Fibroblast of mammary gland (primary cell): ENCODE results near the gene MBD3L5.
"Not testable (repeated sequence)": the region's sequence is repeated elsewhere in the genome, so short reads cannot be mapped to it uniquely, and the experiment has no call there.

Source experiments
- DNase-seq: peaks from one replicate; pipeline ENCODE4 v3.0.0-alpha.2; 2010; ENCODE audit warnings: low read depth
- H3K4me3 ChIP-seq: 2 replicates; pipeline ENCODE4 v1.5.1; 2011; ENCODE audit warnings: low read depth, mild to moderate bottlenecking, low read length, moderate library complexity; ENCODE audit not compliant: control insufficient read depth
- TF ChIP-seq, protein P1 (sequence below): conservative IDR thresholded peaks from 2 replicates; pipeline ENCODE4 v1.5.1; 2011; ENCODE audit warnings: low read depth, low read length, inconsistent platforms; ENCODE audit not compliant: control insufficient read depth, insufficient read depth

The MBD3L5 gene

DNA sequence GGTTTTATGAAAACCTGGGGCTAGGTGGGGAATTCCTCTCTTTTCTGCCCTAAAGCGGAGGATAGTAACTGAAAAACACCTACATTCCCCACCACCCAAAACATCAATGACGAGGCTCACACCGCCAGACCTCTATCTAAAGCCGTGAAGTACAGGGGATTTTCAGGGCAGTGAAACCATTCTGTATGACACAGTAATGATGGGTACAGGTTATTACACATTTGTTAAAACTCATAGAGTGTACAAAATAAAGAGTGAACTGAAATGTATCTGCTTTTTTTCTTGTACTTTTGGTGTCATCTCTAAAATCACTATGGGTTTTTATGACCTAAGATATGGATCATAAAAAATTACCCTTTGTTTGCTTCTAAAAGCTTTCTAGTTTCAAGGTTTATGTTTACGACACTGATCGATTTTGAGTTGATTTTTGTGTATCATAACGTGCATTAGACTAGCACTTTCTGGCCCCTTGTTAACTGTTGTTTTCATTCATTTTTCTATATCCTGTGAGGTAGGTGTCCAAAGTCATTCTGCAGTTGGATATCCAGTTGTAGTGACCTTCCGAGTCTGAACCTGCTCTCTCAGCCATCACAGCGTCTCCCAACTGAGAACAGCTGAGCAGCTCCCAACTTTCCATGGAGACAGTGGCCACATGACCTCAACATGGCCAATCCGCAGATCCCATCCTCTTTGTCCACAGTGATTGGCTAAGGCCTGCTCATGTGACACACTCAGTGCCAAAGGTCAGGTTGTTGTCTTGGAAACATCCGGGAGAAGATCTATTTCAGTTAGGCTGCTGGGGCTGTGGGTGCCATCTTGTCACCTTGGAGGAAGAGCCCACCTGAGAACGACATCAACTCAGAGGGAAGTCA lies 19.4 kb upstream of the MBD3L5 start:
- TF ChIP-seq, protein P1, sequence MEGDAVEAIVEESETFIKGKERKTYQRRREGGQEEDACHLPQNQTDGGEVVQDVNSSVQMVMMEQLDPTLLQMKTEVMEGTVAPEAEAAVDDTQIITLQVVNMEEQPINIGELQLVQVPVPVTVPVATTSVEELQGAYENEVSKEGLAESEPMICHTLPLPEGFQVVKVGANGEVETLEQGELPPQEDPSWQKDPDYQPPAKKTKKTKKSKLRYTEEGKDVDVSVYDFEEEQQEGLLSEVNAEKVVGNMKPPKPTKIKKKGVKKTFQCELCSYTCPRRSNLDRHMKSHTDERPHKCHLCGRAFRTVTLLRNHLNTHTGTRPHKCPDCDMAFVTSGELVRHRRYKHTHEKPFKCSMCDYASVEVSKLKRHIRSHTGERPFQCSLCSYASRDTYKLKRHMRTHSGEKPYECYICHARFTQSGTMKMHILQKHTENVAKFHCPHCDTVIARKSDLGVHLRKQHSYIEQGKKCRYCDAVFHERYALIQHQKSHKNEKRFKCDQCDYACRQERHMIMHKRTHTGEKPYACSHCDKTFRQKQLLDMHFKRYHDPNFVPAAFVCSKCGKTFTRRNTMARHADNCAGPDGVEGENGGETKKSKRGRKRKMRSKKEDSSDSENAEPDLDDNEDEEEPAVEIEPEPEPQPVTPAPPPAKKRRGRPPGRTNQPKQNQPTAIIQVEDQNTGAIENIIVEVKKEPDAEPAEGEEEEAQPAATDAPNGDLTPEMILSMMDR: no peak
- no peak overlapping the region for H3K4me3 ChIP-seq
- no peak for DNase-seq

DNA sequence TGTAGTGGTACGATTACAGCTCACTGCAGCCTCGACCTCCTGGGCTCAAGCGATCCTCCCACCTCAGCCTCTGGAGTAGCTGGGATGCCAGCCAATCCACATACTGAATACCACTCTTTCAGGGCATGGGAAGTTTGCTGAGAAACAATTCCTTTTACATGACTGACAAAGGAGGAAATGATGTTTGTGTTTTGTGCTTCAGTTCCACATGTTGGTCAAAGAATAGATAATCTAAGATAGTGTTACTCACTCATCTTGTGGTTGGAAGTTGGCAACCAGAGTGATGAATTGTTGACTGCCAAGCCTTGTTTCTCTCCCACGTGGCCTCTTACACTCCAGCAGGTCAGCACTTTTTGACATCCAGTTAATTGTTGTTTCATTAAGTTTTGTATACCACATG lies 16.7 kb upstream of the MBD3L5 start:
- TF ChIP-seq, protein P1: no peak
- peak; percentile 27 for DNase-seq

DNA sequence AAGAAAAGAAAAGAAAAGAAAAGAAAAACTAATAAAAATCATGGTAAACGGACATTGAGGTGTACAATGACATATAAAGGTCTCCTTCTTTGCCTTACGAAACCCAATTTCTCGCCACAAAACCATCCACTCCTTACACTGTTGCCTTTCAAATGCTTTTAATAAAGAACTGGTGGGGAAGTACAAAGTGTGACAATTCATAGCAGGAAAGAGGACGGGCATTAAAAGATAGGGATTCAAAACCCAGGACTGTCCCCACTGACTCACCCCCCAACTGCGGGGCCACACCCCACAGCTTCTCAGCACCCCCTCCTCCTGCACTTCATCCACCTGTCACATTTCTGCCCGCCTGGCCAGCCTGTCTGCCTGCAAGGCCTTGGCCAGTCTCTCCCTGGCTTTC lies 11.6 kb upstream of the MBD3L5 start:
- H3K4me3 ChIP-seq: no peak overlapping the region
- TF ChIP-seq, protein P1: no peak
- DNase-seq: no peak

More for the DNA sequence above, 16.7 kb upstream of the MBD3L5 start:
- H3K4me3 ChIP-seq: no peak overlapping the region

DNA sequence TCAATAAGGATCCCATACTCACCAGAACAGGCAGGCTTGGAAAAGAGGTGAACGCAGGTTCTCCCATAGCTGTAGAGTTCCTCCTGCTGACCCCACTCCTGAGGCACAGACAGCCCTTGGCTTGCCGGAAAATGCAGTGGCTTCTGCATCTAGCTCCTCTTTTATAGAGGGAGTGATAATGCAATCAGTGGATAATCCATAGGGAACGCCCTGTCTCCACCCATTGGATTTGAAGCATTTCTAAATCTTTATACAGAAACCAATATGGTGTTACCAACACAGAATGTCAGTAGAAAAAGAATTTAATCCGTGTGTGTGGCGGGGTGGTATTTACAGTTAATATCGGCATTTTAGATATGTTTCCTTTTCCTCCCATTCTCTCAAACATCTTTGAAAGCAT lies 9.0 kb upstream of the MBD3L5 start, which contains the start of gene MBD3L2B:
MBD3L2B (minus strand) TSS at position 101 of the 400 bp plus-strand sequence; CDS start at position 67, 34 bp downstream.
- DNase-seq, H3K4me3 ChIP-seq: not testable (repeated sequence)

DNA sequence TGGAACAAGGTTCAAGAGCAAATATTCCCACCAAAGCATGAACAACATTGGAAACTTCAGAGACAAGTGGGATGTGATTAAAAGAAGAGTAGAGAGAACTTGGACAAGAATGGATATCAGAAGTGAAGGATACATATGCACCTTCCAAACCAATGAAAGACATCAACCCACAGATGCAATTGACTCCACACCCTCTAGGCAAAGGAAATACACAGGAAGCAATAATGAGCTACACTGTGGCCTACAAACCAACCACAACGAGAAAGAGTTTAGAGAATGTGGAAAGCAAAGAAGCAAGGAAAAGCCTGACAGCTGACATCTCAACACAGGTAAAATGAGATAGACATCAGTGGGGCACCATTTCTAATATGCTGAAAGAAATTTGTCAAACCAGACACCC lies 1.6 kb upstream of the MBD3L5 start:
- not testable (repeated sequence) for H3K4me3 ChIP-seq, DNase-seq

DNA sequence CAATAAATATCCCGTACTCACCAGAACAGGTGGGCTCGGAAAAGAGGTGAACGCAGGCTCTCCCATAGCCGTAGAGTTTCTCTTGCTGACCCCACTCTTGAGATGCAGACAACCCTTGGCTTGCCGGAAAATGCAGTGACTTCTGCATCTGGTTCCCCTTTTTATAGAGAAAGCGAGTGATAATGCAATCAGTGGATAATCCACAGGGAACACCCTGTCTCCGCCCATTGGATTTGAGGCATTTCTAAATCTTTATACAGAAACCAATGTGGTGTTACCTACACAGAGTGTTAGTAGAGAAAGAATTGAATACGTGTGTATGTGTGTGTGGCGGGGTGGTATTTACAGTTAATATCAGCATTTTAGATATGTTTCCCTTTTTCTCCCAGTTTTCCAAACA lies 9.7 kb downstream of the MBD3L5 start, which contains the start of gene MBD3L4:
MBD3L4 (minus strand) TSS at position 101 of the 400 bp plus-strand sequence; CDS start at position 66, 35 bp downstream.
- not testable (repeated sequence) for DNase-seq, H3K4me3 ChIP-seq

DNA sequence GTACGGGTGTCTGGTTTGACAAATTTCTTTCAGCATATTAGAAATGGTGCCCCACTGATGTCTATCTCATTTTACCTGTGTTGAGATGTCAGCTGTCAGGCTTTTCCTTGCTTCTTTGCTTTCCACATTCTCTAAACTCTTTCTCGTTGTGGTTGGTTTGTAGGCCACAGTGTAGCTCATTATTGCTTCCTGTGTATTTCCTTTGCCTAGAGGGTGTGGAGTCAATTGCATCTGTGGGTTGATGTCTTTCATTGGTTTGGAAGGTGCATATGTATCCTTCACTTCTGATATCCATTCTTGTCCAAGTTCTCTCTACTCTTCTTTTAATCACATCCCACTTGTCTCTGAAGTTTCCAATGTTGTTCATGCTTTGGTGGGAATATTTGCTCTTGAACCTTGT lies 11.2 kb downstream of the MBD3L5 start:
- H3K4me3 ChIP-seq, DNase-seq: not testable (repeated sequence)

DNA sequence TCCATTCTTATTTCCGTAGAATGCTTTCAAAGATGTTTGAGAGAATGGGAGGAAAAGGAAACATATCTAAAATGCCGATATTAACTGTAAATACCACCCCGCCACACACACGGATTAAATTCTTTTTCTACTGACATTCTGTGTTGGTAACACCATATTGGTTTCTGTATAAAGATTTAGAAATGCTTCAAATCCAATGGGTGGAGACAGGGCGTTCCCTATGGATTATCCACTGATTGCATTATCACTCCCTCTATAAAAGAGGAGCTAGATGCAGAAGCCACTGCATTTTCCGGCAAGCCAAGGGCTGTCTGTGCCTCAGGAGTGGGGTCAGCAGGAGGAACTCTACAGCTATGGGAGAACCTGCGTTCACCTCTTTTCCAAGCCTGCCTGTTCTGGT lies 18.6 kb downstream of the MBD3L5 start, which contains the start of gene MBD3L2:
MBD3L2 (plus strand) TSS at position 301 of the 400 bp plus-strand sequence; CDS start at position 354, 53 bp downstream.
- not testable (repeated sequence) for H3K4me3 ChIP-seq, DNase-seq

DNA sequence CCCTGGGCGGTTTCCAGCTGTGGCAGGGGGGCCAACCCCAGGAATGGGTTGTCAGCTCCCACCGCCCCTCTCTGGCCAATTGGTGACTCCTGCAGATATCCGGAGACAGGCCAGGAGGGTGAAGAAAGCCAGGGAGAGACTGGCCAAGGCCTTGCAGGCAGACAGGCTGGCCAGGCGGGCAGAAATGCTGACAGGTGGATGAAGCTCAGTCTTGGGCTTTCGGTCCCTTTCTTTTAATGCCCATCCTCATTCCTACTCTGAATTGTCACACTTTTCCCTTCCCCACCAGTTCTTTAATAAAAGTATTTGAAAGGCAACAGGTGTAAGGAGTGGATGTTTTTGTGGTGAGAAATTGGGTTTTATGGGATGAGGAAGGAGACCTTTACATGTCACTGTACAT lies 21.0 kb downstream of the MBD3L5 start:
- DNase-seq, H3K4me3 ChIP-seq: not testable (repeated sequence)

DNA sequence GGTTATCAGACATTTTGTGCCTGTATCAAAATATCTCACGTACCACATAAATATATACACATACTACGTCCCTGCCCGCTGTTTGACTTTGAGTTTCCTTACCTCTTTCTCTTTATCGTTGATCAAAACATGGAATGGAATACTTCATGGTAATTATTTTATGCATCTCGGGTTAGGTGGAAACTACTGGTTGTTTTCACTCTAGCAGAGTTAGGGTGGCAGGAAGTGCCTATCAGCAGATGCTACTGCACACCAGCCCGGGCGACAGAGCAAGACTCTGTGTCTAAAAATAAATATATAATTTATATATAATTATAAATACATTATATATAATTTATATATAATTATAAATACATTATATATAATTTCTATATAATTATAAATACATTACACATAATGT lies 22.5 kb downstream of the MBD3L5 start:
- DNase-seq, H3K4me3 ChIP-seq: not testable (repeated sequence)

DNA sequence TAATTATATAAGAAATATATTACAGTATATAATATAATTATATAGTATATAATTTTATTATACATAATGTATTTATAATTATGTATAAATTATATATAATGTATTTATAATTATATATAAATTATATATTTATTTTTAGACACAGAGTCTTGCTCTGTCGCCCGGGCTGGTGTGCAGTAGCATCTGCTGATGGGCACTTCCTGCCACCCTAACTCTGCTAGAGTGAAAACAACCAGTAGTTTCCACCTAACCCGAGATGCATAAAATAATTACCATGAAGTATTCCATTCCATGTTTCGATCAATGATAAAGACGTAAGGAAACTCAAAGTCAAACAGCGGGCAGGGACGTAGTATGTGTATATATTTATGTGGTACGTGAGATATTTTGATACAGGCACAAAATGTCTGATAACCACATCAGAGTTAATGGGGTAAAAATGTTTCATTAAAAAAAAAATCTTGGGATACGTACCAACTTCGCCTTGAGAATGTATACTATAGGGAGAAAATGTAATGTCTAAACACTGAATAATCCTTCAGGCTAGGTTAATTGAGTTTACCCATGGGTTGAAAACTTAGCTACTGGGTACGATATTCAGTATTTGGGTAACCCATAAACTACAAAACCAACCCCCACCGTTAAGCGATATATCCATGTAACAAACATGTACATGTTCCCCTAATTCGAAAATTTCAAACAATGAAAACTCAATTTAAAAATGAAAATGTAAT lies 24.4 kb downstream of the MBD3L5 start:
- not testable (repeated sequence) for H3K4me3 ChIP-seq

DNA sequence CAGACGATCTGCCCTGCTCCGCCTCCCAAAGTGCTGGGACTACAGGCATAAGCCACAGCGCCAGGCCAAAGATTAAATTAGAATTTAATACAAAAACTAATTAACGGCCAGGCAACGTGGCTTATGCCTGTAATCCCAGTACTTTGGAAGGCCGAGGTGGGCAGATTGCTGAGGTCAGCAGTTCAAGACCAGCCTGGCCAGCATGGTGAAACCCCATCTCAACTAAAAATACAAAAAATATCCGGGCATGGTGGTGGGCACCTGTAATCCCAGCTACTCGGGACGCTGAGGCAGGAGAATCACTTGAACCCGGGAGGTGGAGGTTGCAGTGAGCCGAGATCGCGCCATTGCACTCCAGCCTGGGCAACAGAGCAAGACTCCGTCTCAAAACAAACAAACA lies 25.3 kb downstream of the MBD3L5 start:
- not testable (repeated sequence) for H3K4me3 ChIP-seq, DNase-seq

More for the DNA sequence above, 24.4 kb downstream of the MBD3L5 start:
- DNase-seq: not testable (repeated sequence)

DNA sequence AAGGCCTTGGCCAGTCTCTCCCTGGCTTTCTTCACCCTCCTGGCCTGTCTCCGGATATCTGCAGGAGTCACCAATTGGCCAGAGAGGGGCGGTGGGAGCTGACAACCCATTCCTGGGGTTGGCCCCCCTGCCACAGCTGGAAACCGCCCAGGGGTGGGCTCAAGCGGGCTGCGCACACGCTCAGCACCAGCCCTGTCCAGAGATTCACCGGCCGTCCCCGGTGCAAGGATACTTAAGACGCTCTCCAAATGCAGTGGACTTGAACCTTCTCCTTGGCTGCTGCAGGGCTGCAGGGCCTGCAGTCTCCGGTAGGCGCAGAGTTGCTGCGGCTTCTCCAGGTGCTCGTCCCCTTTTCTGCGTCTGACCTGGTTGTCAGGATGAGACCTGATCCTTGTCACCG lies 26.0 kb downstream of the MBD3L5 start:
- H3K4me3 ChIP-seq, DNase-seq: not testable (repeated sequence)

DNA sequence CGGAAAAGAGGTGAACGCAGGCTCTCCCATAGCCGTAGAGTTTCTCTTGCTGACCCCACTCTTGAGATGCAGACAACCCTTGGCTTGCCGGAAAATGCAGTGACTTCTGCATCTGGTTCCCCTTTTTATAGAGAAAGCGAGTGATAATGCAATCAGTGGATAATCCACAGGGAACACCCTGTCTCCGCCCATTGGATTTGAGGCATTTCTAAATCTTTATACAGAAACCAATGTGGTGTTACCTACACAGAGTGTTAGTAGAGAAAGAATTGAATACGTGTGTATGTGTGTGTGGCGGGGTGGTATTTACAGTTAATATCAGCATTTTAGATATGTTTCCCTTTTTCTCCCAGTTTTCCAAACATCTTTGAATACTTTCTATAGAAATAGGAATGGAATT lies 28.2 kb downstream of the MBD3L5 start, which contains the start of gene MBD3L3:
MBD3L3 (minus strand) TSS at position 101 of the 400 bp plus-strand sequence; CDS start at position 30, 71 bp downstream.
- DNase-seq, H3K4me3 ChIP-seq: not testable (repeated sequence)
